ENCODE data around the gene ADCY2.

The ADCY2 gene

GRCh38 chr5:7540736-7541485, 145.0 kb downstream of the ADCY2 start:
- H3K27ac ChIP-seq (ENCODE audit: extremely low read depth, low read depth, low read length): no peak overlapping the region
- no peaks in the 10 kb centered on the region for H3K4me1 ChIP-seq (ENCODE audit: control insufficient read depth, insufficient read depth, low read length)
- H3K36me3 ChIP-seq (ENCODE audit: control insufficient read depth in 2 of 2, insufficient read depth in 1 of 2, low read length in 2 of 2): no peaks in the 10 kb centered on the region
- no peaks in the 10 kb centered on the region for H3K9me3 ChIP-seq (ENCODE audit: control insufficient read depth, insufficient read depth, low read depth, low read length)
- CTCF ChIA-PET: interaction anchor here (0.6 to 1.1 kb wide), 3 partner anchors 21 to 775 kb away, joined by 3 to 5 read pairs (median 3); no protein-coding TSS in a partner anchor
- POLR2A ChIA-PET: no interaction called here
- H3K4me3 ChIP-seq (ENCODE audit: low read depth, low read length): no peak overlapping the region
- TF ChIP-seq TCF7L2 (IDR thresholded peaks at IDR 0.05; ENCODE audit: borderline replicate concordance, low read depth, low read length) (no peak), ZNF112 (tag by site-specific recombination; IDR thresholded peaks at IDR 0.05) (no peak), ZNF169 (tag by site-specific recombination; IDR thresholded peaks at IDR 0.05) (no peak), ZNF211 (tag by site-specific recombination; IDR thresholded peaks at IDR 0.05; ENCODE audit: low read depth) (no peak), ZNF626 (tag by site-specific recombination; IDR thresholded peaks at IDR 0.05) (no peak), ZNF654 (tag by site-specific recombination; IDR thresholded peaks at IDR 0.05; ENCODE audit: low read depth) (no peak), SP7 (tag by site-specific recombination; IDR thresholded peaks at IDR 0.05) (no peak), KLF1 (tag by site-specific recombination; IDR thresholded peaks at IDR 0.05) (no peak), SETDB1 (IDR thresholded peaks at IDR 0.05; ENCODE audit: insufficient read length, low read length) (no peak), REPIN1 (tag by site-specific recombination; IDR thresholded peaks at IDR 0.05; ENCODE audit: low read depth) (no peak), ZNF571 (tag by site-specific recombination; IDR thresholded peaks at IDR 0.05) (no peak), ZBTB1 (tag by site-specific recombination; IDR thresholded peaks at IDR 0.05) (no peak), ZNF184 (tag by site-specific recombination; IDR thresholded peaks at IDR 0.05) (no peak), ZNF837 (tag by site-specific recombination; IDR thresholded peaks at IDR 0.05) (no peak), PRDM2 (tag by site-specific recombination; IDR thresholded peaks at IDR 0.05; ENCODE audit: borderline replicate concordance) (no peak), ZNF174 (tag by site-specific recombination; IDR thresholded peaks at IDR 0.05) (no peak), ZNF292 (tag by site-specific recombination; IDR thresholded peaks at IDR 0.05; ENCODE audit: borderline replicate concordance, low read depth) (no peak), ZNF488 (tag by site-specific recombination; IDR thresholded peaks at IDR 0.05) (no peak)
- TF ChIP-seq, protein P1, sequence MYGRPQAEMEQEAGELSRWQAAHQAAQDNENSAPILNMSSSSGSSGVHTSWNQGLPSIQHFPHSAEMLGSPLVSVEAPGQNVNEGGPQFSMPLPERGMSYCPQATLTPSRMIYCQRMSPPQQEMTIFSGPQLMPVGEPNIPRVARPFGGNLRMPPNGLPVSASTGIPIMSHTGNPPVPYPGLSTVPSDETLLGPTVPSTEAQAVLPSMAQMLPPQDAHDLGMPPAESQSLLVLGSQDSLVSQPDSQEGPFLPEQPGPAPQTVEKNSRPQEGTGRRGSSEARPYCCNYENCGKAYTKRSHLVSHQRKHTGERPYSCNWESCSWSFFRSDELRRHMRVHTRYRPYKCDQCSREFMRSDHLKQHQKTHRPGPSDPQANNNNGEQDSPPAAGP (tag by site-specific recombination; IDR thresholded peaks at IDR 0.05): no peak
- TF ChIP-seq, protein P2, sequence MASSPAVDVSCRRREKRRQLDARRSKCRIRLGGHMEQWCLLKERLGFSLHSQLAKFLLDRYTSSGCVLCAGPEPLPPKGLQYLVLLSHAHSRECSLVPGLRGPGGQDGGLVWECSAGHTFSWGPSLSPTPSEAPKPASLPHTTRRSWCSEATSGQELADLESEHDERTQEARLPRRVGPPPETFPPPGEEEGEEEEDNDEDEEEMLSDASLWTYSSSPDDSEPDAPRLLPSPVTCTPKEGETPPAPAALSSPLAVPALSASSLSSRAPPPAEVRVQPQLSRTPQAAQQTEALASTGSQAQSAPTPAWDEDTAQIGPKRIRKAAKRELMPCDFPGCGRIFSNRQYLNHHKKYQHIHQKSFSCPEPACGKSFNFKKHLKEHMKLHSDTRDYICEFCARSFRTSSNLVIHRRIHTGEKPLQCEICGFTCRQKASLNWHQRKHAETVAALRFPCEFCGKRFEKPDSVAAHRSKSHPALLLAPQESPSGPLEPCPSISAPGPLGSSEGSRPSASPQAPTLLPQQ (tag by site-specific recombination; IDR thresholded peaks at IDR 0.05): no peak

Data from HEK293 (cell line).